Cardiac septum (tissue), 1 donor: Measurements from ENCODE around the gene IFRD2. TPM values are rescaled to one million over a fixed set of nuclear protein-coding genes. Genes with fewer than 3 reads are reported as not detected.
"Not testable (repeated sequence)": the region's sequence is repeated elsewhere in the genome, so short reads cannot be mapped to it uniquely, and the experiment has no call there.

Source experiments
- DNase-seq: peaks from one replicate; pipeline ENCODE4 v3.0.0-alpha.2; 2020; ENCODE audit warnings: low spot score
- intact Hi-C: fragments of 100-400 bp; cut with DNase I; formaldehyde crosslinking; loops from one replicate; pipeline ENCODE4 v1.14.0; 2022
- total RNA-seq: library from RNA; stranded (reverse); fragmentation: NEBNext Ultra II Directional; extraction: Animal tissue kit (Norgen Biotek cat#: 25700); gene quantifications from one replicate; pipeline ENCODE4 v1.2.1, GENCODE V29; 2021
- donor health status: DM: no; HTN: no; CAD: no.

IFRD2 gene
- total RNA-seq, 1 donor from 2014 or later, result 45.7 TPM

DNA sequence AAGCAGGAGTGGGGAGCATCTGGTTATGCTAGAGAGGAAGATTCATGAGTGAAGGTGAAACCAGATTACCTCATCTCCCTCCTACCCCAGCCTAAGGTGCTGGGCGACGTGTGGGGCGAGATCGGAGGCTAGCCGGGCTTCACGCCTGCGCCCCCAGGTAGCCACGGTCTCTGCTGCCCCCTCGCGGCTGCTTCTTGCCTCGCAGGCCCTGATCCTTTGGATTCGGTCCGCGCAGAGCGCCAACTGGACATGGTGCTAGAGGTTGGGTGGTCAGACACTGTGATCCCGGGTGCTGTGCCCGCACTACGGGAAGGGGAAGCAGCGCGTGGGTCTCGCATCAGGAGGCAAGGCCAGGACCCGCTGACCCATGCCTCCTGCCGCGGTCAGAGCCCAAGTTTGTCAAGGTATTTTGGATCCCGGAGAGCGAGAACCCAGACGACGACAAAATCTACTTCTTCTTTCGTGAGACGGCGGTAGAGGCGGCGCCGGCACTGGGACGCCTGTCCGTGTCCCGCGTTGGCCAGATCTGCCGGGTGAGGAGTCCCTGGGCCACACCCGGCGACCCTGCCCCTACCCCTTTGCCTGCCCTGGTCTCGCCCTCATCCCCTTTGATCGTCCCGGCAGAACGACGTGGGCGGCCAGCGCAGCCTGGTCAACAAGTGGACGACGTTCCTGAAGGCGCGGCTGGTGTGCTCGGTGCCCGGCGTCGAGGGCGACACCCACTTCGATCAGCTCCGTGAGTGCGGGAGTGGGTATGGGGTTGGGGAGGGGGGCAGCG is 19.1 kb downstream of the IFRD2 start:
- DNase-seq, result peak; percentile 96
- intact Hi-C loops, result loop anchor here (1.0 to 5.0 kb wide), 3 partner anchors 13 to 151 kb away; no protein-coding TSS in a partner anchor

DNA sequence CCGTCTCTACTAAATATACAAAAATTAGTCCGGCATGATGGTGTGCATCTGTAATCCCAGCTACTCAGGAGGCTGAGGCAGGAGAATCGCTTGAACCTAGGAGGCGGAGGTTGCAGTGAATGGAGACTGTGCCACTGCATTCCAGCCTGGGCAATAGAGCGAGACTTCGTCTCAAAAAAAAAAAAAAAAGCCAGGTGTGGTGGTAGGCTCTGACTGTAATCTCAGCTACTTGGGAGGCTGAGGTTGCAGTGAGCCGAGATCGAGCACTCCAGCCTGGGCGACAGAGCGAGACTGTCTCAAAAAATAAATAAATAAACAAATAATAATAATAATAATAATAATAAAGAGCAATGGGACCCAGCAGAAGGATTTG is 19.7 kb downstream of the IFRD2 start:
- DNase-seq, result not testable (repeated sequence)
- intact Hi-C loops, result loop anchor here (5.0 kb wide), 1 partner anchor 150 kb away; no protein-coding TSS in a partner anchor

DNA sequence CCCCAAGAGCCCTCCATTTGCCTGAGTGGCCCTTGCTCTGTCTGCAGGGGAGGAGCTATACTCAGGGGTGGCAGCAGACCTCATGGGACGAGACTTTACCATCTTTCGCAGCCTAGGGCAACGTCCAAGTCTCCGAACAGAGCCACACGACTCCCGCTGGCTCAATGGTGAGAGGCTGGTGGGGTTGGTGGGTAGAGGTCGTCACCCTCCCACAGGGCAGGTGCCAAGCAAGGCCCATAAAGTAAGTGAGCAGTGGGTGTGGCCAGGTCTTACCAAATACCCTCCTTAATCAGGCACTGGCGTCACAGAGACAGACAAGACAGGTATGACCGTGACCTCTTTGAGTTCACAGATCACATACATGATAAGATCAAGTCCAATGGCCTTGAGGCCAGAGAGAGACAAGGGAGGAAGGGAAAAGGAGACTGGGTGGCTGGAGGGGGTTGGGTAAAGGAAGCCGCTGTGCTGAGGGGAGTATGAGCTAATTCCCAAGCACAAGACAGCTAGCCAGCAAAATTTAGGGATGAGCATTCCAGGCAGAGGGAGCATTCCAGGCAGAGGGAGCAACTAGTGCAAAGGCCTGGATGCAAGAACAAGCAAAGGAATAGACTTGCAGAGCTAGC is 20.8 kb downstream of the IFRD2 start:
- no peak for DNase-seq
- intact Hi-C loops, result loop anchor here (2.0 to 5.0 kb wide), 2 partner anchors 79 to 149 kb away; no protein-coding TSS in a partner anchor

DNA sequence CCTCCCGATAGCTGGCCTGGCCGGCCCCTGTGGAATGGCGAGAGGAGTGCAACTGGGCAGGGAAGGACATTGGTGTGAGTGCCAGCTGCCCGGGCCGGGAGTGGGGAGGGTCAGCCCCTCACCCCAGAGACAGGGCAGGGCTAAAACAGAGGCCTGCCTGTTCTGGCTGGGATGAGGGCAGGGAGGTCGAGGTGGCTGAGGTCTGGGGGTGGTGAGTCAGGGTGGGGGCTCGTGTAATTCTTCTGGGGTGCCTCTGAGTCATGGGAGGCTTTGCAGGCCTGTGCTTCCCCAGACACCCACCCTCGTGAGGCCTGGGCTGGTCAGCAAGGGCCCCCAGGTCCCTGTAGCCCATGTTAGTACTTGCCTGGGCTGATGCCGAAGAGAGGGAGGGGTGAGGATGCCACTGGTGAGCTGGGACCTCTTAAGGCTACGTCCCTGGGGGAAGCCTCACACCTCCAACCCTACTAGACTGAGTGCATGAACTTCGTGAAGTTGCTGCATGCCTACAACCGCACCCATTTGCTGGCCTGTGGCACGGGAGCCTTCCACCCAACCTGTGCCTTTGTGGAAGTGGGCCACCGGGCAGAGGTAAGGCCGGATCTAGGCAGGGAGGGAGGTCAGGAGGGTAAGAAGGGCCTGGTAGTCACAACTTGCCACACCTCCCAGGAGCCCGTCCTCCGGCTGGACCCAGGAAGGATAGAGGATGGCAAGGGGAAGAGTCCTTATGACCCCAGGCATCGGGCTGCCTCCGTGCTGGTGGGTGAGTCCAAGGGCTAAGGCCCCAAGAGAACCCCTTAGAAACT is 21.6 kb downstream of the IFRD2 start:
- DNase-seq, result no peak
- intact Hi-C loops, result loop anchor here (2.0 to 5.0 kb wide), 2 partner anchors 78 to 148 kb away; no protein-coding TSS in a partner anchor

DNA sequence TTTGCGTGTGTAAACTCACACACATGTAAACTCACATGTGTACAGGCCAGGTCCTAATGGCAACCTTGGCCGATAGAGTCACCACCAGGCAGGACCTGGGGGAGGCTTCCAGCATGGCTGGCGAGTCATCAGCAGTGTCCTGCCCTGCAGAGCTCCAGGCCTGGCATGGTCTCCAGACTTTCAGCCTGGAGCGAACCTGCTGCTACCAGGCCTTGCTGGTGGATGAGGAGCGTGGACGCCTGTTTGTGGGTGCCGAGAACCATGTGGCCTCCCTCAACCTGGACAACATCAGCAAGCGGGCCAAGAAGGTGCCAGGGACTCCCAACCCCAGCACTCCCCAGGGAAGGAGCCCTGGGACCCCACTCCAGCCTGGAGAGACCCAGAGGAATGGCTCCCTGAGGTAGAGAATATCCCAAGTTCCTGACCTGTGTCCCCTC is 22.2 kb downstream of the IFRD2 start:
- intact Hi-C loops, result loop anchor here (2.0 to 5.0 kb wide), 2 partner anchors 77 to 148 kb away; no protein-coding TSS in a partner anchor
- DNase-seq, result no peak

DNA sequence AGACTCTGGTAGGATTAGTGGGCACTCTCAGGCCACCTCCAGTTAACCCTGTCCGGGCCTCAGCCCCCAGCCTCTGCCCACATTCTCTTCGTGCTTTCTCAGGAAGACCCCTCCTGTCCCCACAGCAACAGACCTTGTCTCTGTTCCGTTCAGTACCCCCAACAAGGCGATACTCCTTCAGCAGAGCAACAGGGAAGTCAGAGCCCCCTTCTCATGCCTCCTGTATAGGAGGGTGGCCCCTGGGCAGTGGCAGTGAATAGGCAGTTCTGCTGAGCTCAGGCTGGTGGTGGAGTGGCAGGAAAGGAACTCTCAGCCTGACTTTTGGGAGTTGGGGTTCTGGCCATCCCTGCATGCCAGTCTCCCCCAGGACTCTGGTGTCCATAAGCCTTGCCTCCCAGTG is 22.8 kb downstream of the IFRD2 start:
- intact Hi-C loops, result no loop called here
- no peak for DNase-seq

DNA sequence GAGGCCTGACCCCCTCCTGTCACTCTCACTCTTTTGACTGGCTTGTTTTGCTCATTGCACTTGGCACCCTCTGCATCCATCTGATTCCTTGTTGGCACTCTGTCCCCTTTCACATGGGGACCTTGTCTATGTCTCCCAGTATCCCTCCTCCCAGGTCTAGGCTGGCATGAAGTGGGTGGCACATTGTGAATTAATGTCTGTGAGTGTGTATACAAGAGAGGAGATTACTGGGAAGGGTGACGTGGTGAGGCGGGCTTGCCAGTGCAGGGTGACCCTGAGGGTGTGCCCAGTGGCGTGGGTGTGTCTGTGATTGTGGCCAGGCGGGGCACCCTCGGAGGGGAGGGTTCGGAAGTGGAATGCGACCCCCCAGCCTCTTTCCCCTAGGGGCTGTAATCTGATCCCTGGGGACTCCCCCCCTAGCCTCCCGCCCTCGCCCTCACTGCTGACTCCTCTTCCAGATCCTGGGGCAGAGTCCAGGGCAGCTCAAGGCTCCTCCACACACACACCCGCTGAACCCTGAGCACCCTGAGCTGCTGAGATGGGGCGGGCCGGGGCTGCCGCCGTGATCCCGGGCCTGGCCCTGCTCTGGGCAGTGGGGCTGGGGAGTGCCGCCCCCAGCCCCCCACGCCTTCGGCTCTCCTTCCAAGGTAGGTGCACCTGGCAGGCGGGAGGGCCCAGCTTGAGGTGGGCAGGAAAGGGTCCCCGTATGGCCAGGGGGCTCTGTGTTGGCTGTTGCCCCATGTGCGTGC is 23.4 kb downstream of the IFRD2 start, which contains the start of gene SEMA3B:
SEMA3B (plus strand) TSS at position 445 of the 749 bp plus-strand sequence; CDS start at position 539, 94 bp downstream.
- peak; percentile 84 for DNase-seq
- intact Hi-C loops, result no loop called here

DNA sequence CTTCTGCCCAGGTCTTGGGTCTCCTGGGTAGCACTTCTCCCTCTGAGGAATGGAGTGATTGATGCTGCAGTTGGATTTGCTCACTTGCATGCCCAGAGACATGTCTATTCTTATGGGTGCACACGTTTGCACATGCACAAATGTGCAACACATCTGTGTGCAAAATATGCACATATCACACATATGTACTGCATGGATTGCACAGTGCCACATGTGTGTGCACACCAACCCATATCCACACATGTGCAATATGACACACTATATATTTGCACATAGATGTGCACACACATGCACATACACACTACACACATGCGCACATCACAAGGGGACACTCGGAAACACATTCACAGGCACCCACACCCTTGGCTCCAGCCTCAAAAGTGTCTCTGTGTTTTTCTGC is 24.0 kb downstream of the IFRD2 start:
- intact Hi-C loops, result no loop called here

DNA sequence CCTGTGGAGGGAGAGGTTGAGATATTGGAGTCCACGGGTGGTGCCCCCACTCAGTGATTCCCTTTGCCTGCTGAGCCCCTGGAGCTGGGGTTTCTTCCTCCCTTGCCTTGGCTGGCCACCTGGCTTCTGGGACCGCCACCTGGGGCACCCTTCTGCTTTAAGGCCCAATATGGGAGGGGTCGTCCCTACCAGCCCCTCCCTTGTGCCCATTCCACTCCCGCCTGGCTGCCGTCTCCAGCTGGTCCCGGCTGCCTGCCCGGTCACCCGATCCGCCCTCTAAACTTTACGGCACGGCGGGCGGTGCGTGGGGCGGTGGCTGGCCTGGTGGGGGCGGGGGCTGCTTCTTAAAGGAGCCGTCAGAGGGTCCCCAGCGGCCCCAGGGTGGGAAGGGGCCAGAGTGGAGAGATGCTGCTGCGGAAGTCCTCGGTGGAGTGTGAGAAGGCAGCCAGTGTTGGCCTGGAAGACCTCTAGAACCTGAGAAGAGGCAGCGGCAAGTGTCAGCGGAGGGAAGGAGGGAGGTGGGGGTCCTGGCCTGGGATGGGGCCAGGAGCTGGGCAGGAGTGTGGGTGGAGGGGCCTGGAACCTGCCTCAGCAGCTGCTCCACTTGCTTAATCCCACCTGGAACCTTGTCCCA is 24.8 kb downstream of the IFRD2 start:
- DNase-seq, result peak; percentile 86
- intact Hi-C loops, result no loop called here

More for the DNA sequence above, 24.0 kb downstream of the IFRD2 start:
- no peak for DNase-seq

DNA sequence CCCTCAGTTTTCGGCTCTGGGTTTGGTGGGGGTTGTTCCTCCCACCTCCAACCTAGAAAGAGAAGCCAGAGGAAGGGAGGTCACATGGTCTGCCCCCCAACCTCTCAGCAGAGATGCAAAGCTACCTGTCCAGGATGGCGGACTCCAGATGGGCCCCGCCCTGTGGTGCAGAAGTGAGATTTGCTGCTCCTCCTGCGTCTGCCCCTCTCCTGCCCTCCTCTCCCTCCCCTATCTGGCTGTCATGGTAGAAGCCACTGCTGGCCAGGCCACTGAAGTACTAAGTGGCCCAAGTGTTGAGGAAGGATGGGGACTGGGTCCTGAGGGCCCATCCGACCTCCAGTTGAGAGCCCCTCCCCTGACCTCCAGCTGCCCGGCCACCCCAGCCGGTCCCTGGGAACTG is 25.4 kb downstream of the IFRD2 start:
- DNase-seq, result no peak
- intact Hi-C loops, result no loop called here

DNA sequence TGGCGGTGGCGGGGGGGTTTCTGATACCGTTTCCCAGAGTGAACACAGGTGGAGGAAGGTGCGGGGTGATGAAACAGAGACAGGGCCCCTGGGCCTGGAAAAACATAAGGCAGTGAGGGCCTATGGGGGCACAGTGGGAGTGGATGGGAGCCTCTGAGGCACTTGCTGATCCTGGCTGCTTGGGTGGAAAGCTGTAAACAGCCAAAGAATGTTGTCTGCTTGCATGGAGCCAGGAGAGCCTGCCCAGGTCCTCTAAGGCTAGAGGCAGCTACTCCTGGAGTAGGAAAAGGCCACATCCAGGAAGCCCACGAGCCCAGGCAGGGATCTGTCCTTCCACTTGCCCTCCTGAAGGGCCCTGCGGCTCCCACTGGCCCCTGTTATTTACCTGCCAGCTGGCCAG is 26.2 kb downstream of the IFRD2 start:
- intact Hi-C loops, result no loop called here
- DNase-seq, result no peak

DNA sequence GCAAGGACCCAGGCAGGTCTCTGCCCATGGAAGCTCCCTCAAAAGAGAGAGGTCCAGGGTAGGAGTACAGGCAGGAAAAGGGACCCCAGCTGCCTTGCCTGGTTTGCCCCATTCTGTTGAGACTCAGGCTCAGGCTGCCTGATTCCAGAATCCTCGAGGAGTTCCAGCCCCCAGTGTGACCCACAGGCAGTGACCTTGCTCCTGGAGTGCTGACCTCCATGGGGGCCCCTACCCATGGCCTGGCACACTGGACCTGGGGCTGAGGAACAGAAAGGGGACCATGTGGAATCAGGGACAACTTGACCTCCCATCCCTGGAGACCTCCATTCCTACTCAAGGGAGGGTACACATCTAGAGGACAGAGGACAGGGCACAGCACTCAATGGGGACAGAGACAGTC is 26.7 kb downstream of the IFRD2 start:
- DNase-seq, result no peak
- intact Hi-C loops, result no loop called here

DNA sequence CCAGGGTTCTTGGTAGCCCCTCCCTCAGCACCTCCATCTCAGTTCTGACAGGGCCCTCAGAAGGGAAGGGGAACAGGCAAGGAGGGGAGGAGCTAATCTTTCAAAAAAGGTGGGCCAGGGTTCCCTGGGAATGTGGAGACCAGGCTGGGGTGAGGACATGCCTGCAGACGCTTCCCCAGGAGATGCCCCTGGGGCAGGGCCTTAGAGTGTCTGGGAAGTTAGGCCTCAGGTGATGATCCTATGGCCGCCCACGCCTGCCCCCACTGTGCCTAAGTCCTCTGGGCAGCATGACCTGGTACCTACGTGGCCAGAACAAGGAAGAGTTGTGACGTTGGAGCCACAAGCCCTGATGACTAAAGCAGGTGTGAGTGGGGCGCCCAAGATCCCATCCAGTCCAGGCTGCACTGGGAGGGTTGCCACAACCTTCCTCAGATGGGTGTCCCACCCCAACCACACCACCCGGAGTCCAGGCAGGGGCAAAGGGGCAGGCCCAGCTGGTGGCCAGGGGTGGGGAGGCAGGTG is 27.2 kb downstream of the IFRD2 start:
- intact Hi-C loops, result no loop called here
- no peak for DNase-seq

DNA sequence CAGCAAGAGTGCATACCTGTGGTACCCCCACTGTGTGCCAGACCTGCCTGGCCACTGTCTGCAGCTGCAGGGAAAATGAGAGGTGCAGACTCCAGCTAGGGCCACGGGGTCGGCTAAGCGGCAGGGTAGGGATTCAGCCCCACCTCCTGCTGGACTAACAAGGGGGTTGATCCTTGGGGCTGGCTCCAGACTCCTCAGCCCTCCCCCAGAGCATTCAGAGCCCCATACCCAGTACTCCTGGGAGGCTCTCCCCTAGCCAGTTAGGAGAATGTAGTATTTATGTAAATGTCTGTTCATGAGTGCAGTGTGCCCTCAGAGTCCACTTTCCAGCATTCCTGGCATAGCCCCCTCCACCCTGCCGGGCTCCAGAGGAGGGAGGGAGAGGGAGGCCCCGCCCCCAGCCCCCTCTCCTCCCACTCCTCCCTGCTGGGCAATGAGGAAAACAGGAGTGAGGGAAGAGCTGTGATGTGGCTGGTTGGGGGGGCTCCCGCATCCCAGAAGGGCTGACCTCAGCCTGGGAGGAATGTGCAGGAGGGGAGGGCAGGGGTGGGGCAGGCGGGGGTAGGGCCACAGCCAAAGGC is 27.8 kb downstream of the IFRD2 start:
- peak; percentile 85 for DNase-seq
- intact Hi-C loops, result no loop called here

DNA sequence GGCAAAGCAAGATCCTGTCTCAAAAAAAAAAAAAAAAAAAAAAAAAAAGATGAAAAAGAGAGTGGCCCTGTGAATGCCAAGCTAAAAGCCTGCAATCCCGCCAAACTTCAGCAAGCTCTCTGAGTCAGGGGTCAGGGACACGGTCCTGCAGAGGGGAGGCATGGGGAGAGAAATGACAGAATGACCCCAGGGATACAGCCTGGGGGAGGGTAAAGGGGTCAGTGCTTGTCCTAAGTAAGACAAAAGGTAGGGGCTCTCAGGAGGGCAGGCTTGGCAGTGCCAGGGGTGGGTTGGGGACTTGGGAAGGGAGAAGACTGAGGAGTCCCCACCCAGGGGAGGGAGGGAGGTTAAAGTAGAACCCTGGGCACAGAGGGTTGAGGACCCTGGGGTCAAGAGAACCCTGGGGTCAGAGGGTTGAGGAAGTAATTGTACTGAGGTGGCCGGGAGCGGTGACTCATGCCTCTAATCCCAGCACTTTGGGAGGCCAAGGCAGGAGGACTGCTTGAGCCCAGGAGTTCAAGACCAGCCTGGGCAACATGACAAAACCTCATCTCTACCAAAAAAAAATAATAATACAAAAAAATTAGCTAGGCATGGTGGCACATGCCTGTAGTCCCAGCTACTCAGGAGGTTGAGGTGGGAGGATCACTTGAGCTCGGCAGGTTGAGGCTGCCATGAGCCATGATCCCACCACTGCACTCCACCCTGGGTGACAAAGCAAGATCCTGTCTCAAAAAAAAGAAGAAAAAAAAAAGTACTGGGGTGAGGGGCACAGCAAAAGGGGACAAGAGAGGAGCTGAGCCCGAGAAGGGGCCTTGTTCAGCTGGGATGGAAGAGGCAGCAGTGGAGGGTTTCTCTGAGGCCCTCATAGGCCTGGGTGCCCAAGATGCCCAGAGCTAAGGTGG is 28.5 kb downstream of the IFRD2 start:
- DNase-seq, result no peak
- intact Hi-C loops, result no loop called here

DNA sequence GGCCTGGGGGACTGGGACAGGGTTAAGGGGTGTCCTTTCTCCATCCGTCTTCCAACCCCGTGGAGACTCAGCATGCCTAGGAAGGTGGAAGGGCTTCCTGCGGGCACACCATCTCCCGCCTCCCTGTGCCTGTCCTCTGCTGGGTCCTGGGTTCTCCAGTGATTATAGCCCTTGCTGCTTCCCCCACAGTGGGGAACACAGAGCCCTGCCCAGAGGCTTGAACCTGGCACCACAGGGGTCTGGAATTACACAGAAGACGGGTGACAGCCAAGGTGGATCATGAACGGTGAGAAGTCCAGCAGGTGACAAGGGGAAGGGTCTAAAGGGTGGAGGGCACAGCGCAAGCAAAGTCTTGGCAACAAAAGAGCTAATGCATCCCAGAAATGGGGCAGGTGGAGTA is 29.5 kb downstream of the IFRD2 start:
- intact Hi-C loops, result no loop called here

DNA sequence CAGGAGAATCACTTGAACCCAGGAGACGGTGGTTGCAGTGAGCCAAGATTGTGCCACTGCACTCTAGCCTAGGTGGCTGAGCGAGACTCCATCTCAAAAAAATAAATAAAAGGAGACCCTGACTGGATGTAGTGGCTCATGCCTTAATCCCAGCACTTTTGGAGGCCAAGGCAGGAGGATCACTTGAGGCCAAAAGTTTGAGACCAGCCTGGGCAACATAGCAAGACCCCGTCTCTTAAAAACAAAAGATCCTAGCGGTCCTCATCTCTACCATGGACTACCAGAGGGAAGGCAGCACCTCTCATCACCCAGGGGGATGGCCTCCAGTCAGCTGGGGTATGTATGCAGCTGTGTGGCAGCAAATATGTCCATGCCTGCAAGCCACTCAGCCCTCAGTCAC is 30.0 kb downstream of the IFRD2 start:
- DNase-seq, intact Hi-C loops: not testable (repeated sequence)

More for the DNA sequence above, 29.5 kb downstream of the IFRD2 start:
- DNase-seq, result no peak
